Endothelial cell (in vitro differentiated cells): ENCODE data around the gene P3H2. TPM values are rescaled to one million over a fixed set of nuclear protein-coding genes. Genes with fewer than 3 reads are reported as not detected.

Experiments used
- DNase-seq: peaks from one replicate; pipeline ENCODE4 v3.0.0; 2021; ENCODE audit warnings: low spot score
- H3K27ac Mint-ChIP-seq: one replicate; pipeline ENCODE4 v1.8.0; 2021; ENCODE audit warnings: mixed read lengths, inconsistent platforms; ENCODE audit not compliant: unreplicated experiment
- H3K27me3 Mint-ChIP-seq: one replicate; pipeline ENCODE4 v1.8.0; 2021; ENCODE audit warnings: mild to moderate bottlenecking, moderate library complexity, mixed read lengths, inconsistent platforms; ENCODE audit not compliant: unreplicated experiment
- H3K36me3 Mint-ChIP-seq: one replicate; pipeline ENCODE4 v1.8.0; 2021; ENCODE audit warnings: mild to moderate bottlenecking, low read depth, mixed read lengths, inconsistent platforms; ENCODE audit not compliant: unreplicated experiment
- H3K4me1 Mint-ChIP-seq: one replicate; pipeline ENCODE4 v1.8.0; 2021; ENCODE audit warnings: mild to moderate bottlenecking, mixed read lengths, inconsistent platforms; ENCODE audit not compliant: unreplicated experiment
- H3K4me3 Mint-ChIP-seq: one replicate; pipeline ENCODE4 v1.8.0; 2021; ENCODE audit warnings: mild to moderate bottlenecking, mixed read lengths, inconsistent platforms; ENCODE audit not compliant: unreplicated experiment
- H3K9me3 Mint-ChIP-seq: one replicate; pipeline ENCODE4 v1.8.0; 2021; ENCODE audit warnings: mixed read lengths, inconsistent platforms; ENCODE audit not compliant: unreplicated experiment
- total RNA-seq: library from RNA; stranded (reverse); fragmentation: NEBNext Ultra II Directional; extraction: Animal tissue kit (Norgen Biotek cat#: 25700); gene quantifications from one replicate; pipeline ENCODE4 v1.2.1, GENCODE V29; 2021; ENCODE audit not compliant: unreplicated experiment
- TF ChIP-seq, protein P1 (sequence below): fragments of 200-600 bp; sonication (generic); IDR thresholded peaks from one replicate; pipeline ENCODE4 v1.5.0; 2021; ENCODE audit warnings: antibody characterized with exemption; ENCODE audit not compliant: unreplicated experiment

Gene P3H2
- total RNA-seq, 1 donor from 2014 or later = 1.5 TPM

- TF ChIP-seq, protein P1, sequence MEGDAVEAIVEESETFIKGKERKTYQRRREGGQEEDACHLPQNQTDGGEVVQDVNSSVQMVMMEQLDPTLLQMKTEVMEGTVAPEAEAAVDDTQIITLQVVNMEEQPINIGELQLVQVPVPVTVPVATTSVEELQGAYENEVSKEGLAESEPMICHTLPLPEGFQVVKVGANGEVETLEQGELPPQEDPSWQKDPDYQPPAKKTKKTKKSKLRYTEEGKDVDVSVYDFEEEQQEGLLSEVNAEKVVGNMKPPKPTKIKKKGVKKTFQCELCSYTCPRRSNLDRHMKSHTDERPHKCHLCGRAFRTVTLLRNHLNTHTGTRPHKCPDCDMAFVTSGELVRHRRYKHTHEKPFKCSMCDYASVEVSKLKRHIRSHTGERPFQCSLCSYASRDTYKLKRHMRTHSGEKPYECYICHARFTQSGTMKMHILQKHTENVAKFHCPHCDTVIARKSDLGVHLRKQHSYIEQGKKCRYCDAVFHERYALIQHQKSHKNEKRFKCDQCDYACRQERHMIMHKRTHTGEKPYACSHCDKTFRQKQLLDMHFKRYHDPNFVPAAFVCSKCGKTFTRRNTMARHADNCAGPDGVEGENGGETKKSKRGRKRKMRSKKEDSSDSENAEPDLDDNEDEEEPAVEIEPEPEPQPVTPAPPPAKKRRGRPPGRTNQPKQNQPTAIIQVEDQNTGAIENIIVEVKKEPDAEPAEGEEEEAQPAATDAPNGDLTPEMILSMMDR = no peak
- Mint-ChIP-seq H3K4me3 (no peak overlapping the region), H3K27me3 (peaks cover 2% of the 10 kb centered on the region), H3K36me3 (no peaks in the 10 kb centered on the region), H3K9me3 (no peaks in the 10 kb centered on the region), H3K27ac (no peak overlapping the region), H3K4me1 (peaks cover 3% of the 10 kb centered on the region)
- DNase-seq = no peak
Measured at GRCh38 chr3:189950258-189950657, 170.4 kb downstream of the P3H2 start.

DNA sequence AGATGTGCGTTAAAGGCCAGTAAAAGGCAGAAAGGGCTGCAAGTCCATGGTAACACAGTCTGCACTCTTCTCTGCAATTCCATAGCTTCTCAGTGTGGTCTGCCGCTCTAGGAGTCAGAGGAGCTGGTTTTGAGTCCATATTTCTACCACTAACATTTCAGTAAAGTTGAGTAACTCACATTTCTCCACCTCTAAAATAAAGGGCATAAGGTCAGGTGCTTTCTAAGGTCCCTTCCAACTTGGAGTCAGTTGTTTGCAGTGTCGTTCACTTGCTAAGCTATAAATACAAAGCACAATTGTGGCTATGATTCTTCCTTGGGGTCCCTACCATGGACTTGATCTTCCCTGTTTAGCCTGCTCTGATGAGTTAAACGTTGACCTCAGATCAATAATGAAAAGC lies 171.1 kb downstream of the P3H2 start:
- Mint-ChIP-seq H3K27ac (no peak overlapping the region), H3K36me3 (no peaks in the 10 kb centered on the region), H3K4me3 (no peak overlapping the region), H3K4me1 (peaks cover 3% of the 10 kb centered on the region), H3K9me3 (no peaks in the 10 kb centered on the region), H3K27me3 (peaks cover 2% of the 10 kb centered on the region)
- no peak for DNase-seq
- TF ChIP-seq, protein P1 = no peak

GRCh38 chr3:189948724-189949045 lies 172.0 kb downstream of the P3H2 start:
- no peaks in the 10 kb centered on the region for H3K36me3 Mint-ChIP-seq
- no peak overlapping the region for H3K4me3 Mint-ChIP-seq
- H3K27me3 Mint-ChIP-seq = peaks cover 2% of the 10 kb centered on the region
- TF ChIP-seq, protein P1 = peak; percentile 19
- H3K9me3 Mint-ChIP-seq = no peaks in the 10 kb centered on the region
- H3K27ac Mint-ChIP-seq = no peak overlapping the region
- DNase-seq = no peak
- peaks cover 3% of the 10 kb centered on the region for H3K4me1 Mint-ChIP-seq

GRCh38 chr3:189947948-189948723 lies 172.6 kb downstream of the P3H2 start:
- Mint-ChIP-seq H3K4me1 (peaks cover 3% of the 10 kb centered on the region), H3K27me3 (peaks cover 2% of the 10 kb centered on the region), H3K9me3 (no peaks in the 10 kb centered on the region), H3K4me3 (no peak overlapping the region), H3K36me3 (no peaks in the 10 kb centered on the region), H3K27ac (no peak overlapping the region)
- TF ChIP-seq, protein P1 = peak; percentile 69
- peak; percentile 34 for DNase-seq

- no peak for DNase-seq
- Mint-ChIP-seq H3K4me1 (peaks cover 3% of the 10 kb centered on the region), H3K27ac (no peak overlapping the region)
Measured at GRCh38 chr3:189947068-189947467, 173.6 kb downstream of the P3H2 start.

More at GRCh38 chr3:189947068-189947467, 173.6 kb downstream of the P3H2 start:
- H3K36me3 Mint-ChIP-seq = no peaks in the 10 kb centered on the region
- H3K9me3 Mint-ChIP-seq = no peaks in the 10 kb centered on the region
- no peak overlapping the region for H3K4me3 Mint-ChIP-seq
- TF ChIP-seq, protein P1 = no peak
- H3K27me3 Mint-ChIP-seq = peaks cover 2% of the 10 kb centered on the region
